Measurements from ENCODE around the gene CRYZL1. TPM values are rescaled to one million over a fixed set of nuclear protein-coding genes. Genes with fewer than 3 reads are reported as not detected.

The CRYZL1 gene
- total RNA-seq, 4 donors from 2014 or later, result 27.9 to 53.5 (median 33.9) TPM

GRCh38 chr21:33657124-33657820 is 15.7 kb upstream of the CRYZL1 start:
- intact Hi-C loops (cut with DNase I), result no loop called here
- Histone ChIP-seq H3K4me1 (peaks cover 33 to 39% of the 10 kb centered on the region in 2 donors), H3K36me3 (no peaks in the 10 kb centered on the region), H3K27ac (peak overlapping the region in 1 of 3 donors; percentile 21), H3K27me3 (no peaks in the 10 kb centered on the region), H3K4me3 (replicated peaks in 1 of 3) (no peak overlapping the region), H3K9me3 (no peaks in the 10 kb centered on the region)
- no peak for TF ChIP-seq POLR2A (IDR thresholded peaks at IDR 0.05)
- TF ChIP-seq CTCF (IDR thresholded peaks at IDR 0.05), result no peak
- 73 to 74% methylated on average over 7 to 8 of the region's 8 CpGs for WGBS, 2 donors
- no peak for DNase-seq

GRCh38 chr21:33655588-33656221 is 14.2 kb upstream of the CRYZL1 start:
- Histone ChIP-seq H3K27me3 (no peaks in the 10 kb centered on the region), H3K9me3 (no peaks in the 10 kb centered on the region), H3K4me3 (replicated peaks in 1 of 3) (no peak overlapping the region), H3K4me1 (peaks cover 30 to 39% of the 10 kb centered on the region in 2 donors), H3K27ac (peak overlapping the region in 2 of 3 donors; percentile 35 to 39), H3K36me3 (no peaks in the 10 kb centered on the region)
- 76 to 82% methylated on average over 8 of the region's 8 CpGs for WGBS, 2 donors
- intact Hi-C loops (cut with DNase I), result no loop called here
- DNase-seq, result peak; percentile 15 to 44
- TF ChIP-seq CTCF (IDR thresholded peaks at IDR 0.05) (no peak), POLR2A (IDR thresholded peaks at IDR 0.05) (no peak)

- H3K4me3 ChIP-seq (replicated peaks in 1 of 3), result no peak overlapping the region
- peaks cover 22 to 28% of the 10 kb centered on the region in 2 donors for H3K4me1 ChIP-seq
- DNase-seq, result no peak
- intact Hi-C loops (cut with DNase I), result loop anchor here (5.0 kb wide), 1 partner anchor 238 kb away; no protein-coding TSS in a partner anchor
- H3K27me3 ChIP-seq, result no peaks in the 10 kb centered on the region
- no peak overlapping the region for H3K27ac ChIP-seq
- H3K36me3 ChIP-seq, result no peaks in the 10 kb centered on the region
- H3K9me3 ChIP-seq, result no peaks in the 10 kb centered on the region
- WGBS, 2 donors, result 93 to 96% methylated on average over 4 of the region's 4 CpGs
- TF ChIP-seq CTCF (IDR thresholded peaks at IDR 0.05) (no peak), POLR2A (IDR thresholded peaks at IDR 0.05) (no peak)
These were observed 12.9 kb upstream of the CRYZL1 start for GRCh38 chr21:33654412-33654811.

- peaks cover 18 to 30% of the 10 kb centered on the region in 2 donors for H3K4me1 ChIP-seq
- intact Hi-C loops (cut with DNase I), result loop anchor here (5.0 kb wide), 1 partner anchor 240 kb away; no protein-coding TSS in a partner anchor
- no peaks in the 10 kb centered on the region for H3K9me3 ChIP-seq
- H3K27ac ChIP-seq, result no peak overlapping the region
- TF ChIP-seq POLR2A (IDR thresholded peaks at IDR 0.05), result no peak
- no peak for TF ChIP-seq CTCF (IDR thresholded peaks at IDR 0.05)
- H3K27me3 ChIP-seq, result no peaks in the 10 kb centered on the region
- H3K36me3 ChIP-seq, result no peaks in the 10 kb centered on the region
- DNase-seq, result no peak
- 88 to 91% methylated on average over 8 of the region's 8 CpGs for WGBS, 2 donors
- no peak overlapping the region for H3K4me3 ChIP-seq (replicated peaks in 1 of 3)
These were observed 10.6 kb upstream of the CRYZL1 start for GRCh38 chr21:33651965-33652680.
